Cardiac fibroblast (primary cell): ENCODE measurements around the gene NDUFA13.

ENCODE experiments used
- DNase-seq, 2 donors: peaks; one replicate each; pipeline versions ENCODE4 v3.0.0 to v3.0.0-alpha.2; 2010; ENCODE audit warnings: low read depth in 2 of 2
- H3K4me3 ChIP-seq, 2 donors: replicated peaks in 1 of 2; 1 replicate in 1 of 2; 2 replicates in 1 of 2; pipeline ENCODE4 v1.5.1; 2011; ENCODE audit warnings: low read depth in 2 of 2, low read length in 2 of 2, mild to moderate bottlenecking in 2 of 2, moderate library complexity in 1 of 2
- TF ChIP-seq, protein P1 (sequence below): IDR thresholded peaks from one replicate; pipeline ENCODE4 v1.5.1; 2011; ENCODE audit warnings: low read depth, mild to moderate bottlenecking, low read length, inconsistent platforms

Gene NDUFA13

GRCh38 chr19:19525611-19526380, 9.8 kb downstream of the NDUFA13 start:
- DNase-seq: no peak
- H3K4me3 ChIP-seq: no peak overlapping the region
- TF ChIP-seq, protein P1, sequence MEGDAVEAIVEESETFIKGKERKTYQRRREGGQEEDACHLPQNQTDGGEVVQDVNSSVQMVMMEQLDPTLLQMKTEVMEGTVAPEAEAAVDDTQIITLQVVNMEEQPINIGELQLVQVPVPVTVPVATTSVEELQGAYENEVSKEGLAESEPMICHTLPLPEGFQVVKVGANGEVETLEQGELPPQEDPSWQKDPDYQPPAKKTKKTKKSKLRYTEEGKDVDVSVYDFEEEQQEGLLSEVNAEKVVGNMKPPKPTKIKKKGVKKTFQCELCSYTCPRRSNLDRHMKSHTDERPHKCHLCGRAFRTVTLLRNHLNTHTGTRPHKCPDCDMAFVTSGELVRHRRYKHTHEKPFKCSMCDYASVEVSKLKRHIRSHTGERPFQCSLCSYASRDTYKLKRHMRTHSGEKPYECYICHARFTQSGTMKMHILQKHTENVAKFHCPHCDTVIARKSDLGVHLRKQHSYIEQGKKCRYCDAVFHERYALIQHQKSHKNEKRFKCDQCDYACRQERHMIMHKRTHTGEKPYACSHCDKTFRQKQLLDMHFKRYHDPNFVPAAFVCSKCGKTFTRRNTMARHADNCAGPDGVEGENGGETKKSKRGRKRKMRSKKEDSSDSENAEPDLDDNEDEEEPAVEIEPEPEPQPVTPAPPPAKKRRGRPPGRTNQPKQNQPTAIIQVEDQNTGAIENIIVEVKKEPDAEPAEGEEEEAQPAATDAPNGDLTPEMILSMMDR: no peak

GRCh38 chr19:19526581-19527370, 10.8 kb downstream of the NDUFA13 start:
- no peak overlapping the region for H3K4me3 ChIP-seq
- TF ChIP-seq, protein P1: no peak
- DNase-seq: no peak

- DNase-seq: no peak
- TF ChIP-seq, protein P1: no peak
- H3K4me3 ChIP-seq: no peak overlapping the region
Observed at GRCh38 chr19:19527371-19527656, 11.3 kb downstream of the NDUFA13 start.

GRCh38 chr19:19527674-19528625, 11.9 kb downstream of the NDUFA13 start:
- TF ChIP-seq, protein P1: no peak
- H3K4me3 ChIP-seq: no peak overlapping the region
- DNase-seq: no peak

DNA sequence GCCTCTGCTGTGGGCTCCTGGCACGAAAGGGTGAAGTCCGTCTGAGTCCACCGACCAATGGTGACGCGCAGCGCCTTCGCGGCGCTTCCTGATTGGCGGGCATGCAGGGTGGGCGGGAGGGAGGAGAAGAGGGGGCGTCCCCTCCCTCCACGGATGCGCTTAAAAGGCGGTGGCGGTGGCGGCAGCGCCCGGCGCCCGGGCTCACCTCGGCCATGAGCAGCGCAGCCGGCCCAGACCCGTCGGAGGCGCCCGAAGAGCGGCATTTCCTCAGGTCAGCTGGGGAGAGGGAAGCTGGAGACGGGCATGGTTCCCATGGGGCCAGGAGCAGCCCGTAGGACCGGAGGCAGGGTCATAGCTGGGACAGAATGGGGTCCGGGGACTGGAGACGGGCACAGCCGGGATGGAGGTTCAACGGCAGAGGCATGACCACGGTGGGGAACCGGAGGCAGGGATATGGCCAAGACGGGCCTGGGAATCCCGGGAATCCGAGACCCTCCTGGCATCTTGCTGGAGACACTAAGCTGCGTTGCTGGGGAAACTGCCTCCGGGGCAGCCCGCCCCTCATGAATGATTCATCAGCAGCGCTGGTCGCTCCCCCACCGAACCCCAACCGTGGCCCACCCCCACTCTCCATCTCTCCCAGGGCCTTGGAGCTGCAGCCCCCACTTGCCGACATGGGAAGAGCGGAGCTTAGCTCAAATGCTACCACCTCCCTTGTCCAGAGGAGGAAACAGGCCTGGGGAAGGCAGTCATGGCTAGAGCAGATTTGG, 12.9 kb downstream of the NDUFA13 start, which contains the start of gene YJEFN3:
Gene YJEFN3 (plus strand): TSS at position 191 of the 770 bp plus-strand sequence. CDS start 22 bp downstream, at position 213.
- H3K4me3 ChIP-seq: no peak within 1 kb of the TSS
- DNase-seq: no peak
- TF ChIP-seq, protein P1: no peak
